Measurements from ENCODE around the gene NIP7.

- TF ChIP-seq EZH2 (IDR thresholded peaks at IDR 0.05) (no peak), EZH2phosphoT487 (IDR thresholded peaks at IDR 0.05) (no peak)
- TF ChIP-seq, protein P1, sequence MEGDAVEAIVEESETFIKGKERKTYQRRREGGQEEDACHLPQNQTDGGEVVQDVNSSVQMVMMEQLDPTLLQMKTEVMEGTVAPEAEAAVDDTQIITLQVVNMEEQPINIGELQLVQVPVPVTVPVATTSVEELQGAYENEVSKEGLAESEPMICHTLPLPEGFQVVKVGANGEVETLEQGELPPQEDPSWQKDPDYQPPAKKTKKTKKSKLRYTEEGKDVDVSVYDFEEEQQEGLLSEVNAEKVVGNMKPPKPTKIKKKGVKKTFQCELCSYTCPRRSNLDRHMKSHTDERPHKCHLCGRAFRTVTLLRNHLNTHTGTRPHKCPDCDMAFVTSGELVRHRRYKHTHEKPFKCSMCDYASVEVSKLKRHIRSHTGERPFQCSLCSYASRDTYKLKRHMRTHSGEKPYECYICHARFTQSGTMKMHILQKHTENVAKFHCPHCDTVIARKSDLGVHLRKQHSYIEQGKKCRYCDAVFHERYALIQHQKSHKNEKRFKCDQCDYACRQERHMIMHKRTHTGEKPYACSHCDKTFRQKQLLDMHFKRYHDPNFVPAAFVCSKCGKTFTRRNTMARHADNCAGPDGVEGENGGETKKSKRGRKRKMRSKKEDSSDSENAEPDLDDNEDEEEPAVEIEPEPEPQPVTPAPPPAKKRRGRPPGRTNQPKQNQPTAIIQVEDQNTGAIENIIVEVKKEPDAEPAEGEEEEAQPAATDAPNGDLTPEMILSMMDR (IDR thresholded peaks at IDR 0.05) = no peak
Measured at GRCh38 chr16:69306031-69306430, 33.5 kb upstream of the NIP7 start.

All from neural progenitor cell (in vitro differentiated cells).